H1 (cell line): ENCODE results near the gene URGCP. TPM values are rescaled to one million over a fixed set of nuclear protein-coding genes. Genes with fewer than 3 reads are reported as not detected.

Experiments
- CTCF ChIA-PET: fragments of 300-600 bp; sonication (Branson Sonifier 250); formaldehyde crosslinking; loops from one replicate; lab custom pipeline; 2021; ENCODE audit not compliant: partially characterized antibody; lab: Charles Lee
- POLR2A ChIA-PET: fragments of 300-600 bp; sonication (Branson Sonifier 250); formaldehyde crosslinking; loops from one replicate; lab custom pipeline; 2021; ENCODE audit warnings: inconsistent platforms; ENCODE audit not compliant: partially characterized antibody; lab: Charles Lee
- DNase-seq, 2 experiments: peaks; one replicate each; pipeline versions ENCODE4 v3.0.0 to v3.0.0-alpha.2; 2010 to 2022; ENCODE audit warnings: low spot score in 2 of 2, low read depth in 1 of 2, mixed read lengths in 1 of 2
- FAIRE-seq: peaks from 2 replicates; lab custom pipeline; 2011; peaks lifted over from hg19 to GRCh38; lab: Jason Lieb, UNC
- H2AFZ ChIP-seq: 2 replicates; pipeline ENCODE4 v1.8.1; 2012; ENCODE audit warnings: low read length, inconsistent platforms
- H2AK5ac ChIP-seq: 2 replicates; pipeline ENCODE4 v1.6.1; 2013; ENCODE audit warnings: low read depth, low read length
- H2BK120ac ChIP-seq: replicated peaks from 2 replicates; pipeline ENCODE3; 2013; ENCODE audit warnings: low read depth, low read length, inconsistent platforms
- H2BK12ac ChIP-seq: 2 replicates; pipeline ENCODE4 v1.6.1; 2013; ENCODE audit warnings: low read depth, low read length
- H2BK15ac ChIP-seq: 2 replicates; pipeline ENCODE4 v1.6.1; 2013; ENCODE audit warnings: low read length
- H2BK20ac ChIP-seq: 2 replicates; pipeline ENCODE4 v1.6.1; 2013; ENCODE audit warnings: low read length
- H2BK5ac ChIP-seq: 2 replicates; pipeline ENCODE4 v1.6.1; 2013; ENCODE audit warnings: low read depth, low read length
- H3K14ac ChIP-seq: 2 replicates; pipeline ENCODE4 v1.6.1; 2013; ENCODE audit warnings: inconsistent platforms; ENCODE audit not compliant: insufficient read length
- H3K18ac ChIP-seq: 2 replicates; pipeline ENCODE4 v1.6.1; 2013; ENCODE audit warnings: low read length; ENCODE audit errors: extremely low read depth
- H3K23ac ChIP-seq: 2 replicates; pipeline ENCODE4 v1.6.1; 2013; ENCODE audit warnings: inconsistent platforms; ENCODE audit not compliant: insufficient read length
- H3K23me2 ChIP-seq: 2 replicates; pipeline ENCODE4 v1.6.1; 2013; ENCODE audit warnings: low read depth, low read length
- H3K27ac ChIP-seq: 2 replicates; pipeline ENCODE4 v1.6.1; 2011; ENCODE audit warnings: low read depth, low read length, inconsistent platforms
- H3K27me3 ChIP-seq, 4 experiments: replicated peaks in 1 of 4; 1 replicate in 1 of 4; 2 replicates in 3 of 4; pipeline versions ENCODE4 v1.6.1 to v1.8.1; 2011 to 2013; ENCODE audit warnings: low read length in 3 of 4, mild to moderate bottlenecking in 3 of 4, inconsistent platforms in 2 of 4, mixed read lengths in 2 of 4, moderate library complexity in 1 of 4; ENCODE audit not compliant: control insufficient read depth in 3 of 4, insufficient read depth in 3 of 4; ENCODE audit errors: extremely low read depth in 1 of 4
- H3K36me3 ChIP-seq, 4 experiments: 2 replicates each; pipeline versions ENCODE4 v1.6.1 to v1.8.1; 2011 to 2013; ENCODE audit warnings: mild to moderate bottlenecking in 4 of 4, low read length in 3 of 4, moderate library complexity in 2 of 4, control low read depth in 1 of 4, inconsistent platforms in 1 of 4; ENCODE audit not compliant: insufficient read depth in 4 of 4, control insufficient read depth in 2 of 4
- H3K4ac ChIP-seq: replicated peaks from 2 replicates; pipeline ENCODE3; 2013; ENCODE audit warnings: low read length, low read depth, mixed read lengths, inconsistent platforms; ENCODE audit not compliant: insufficient read length
- H3K4me1 ChIP-seq, 4 experiments: replicated peaks in 1 of 4; 1 replicate in 1 of 4; 2 replicates in 3 of 4; pipeline versions ENCODE4 v1.6.1 to v1.8.1; 2011 to 2013; ENCODE audit warnings: low read length in 3 of 4, inconsistent platforms in 2 of 4, mixed read lengths in 1 of 4; ENCODE audit not compliant: insufficient read depth in 4 of 4, control insufficient read depth in 3 of 4
- H3K4me2 ChIP-seq, 2 experiments: 2 replicates each; pipeline versions ENCODE4 v1.6.1 to v1.8.1; 2011 to 2013; ENCODE audit warnings: low read depth in 2 of 2, low read length in 2 of 2, control low read depth in 1 of 2, inconsistent platforms in 1 of 2, mild to moderate bottlenecking in 1 of 2; ENCODE audit not compliant: insufficient read depth in 1 of 2
- H3K4me3 ChIP-seq, 4 experiments: fragments of 200-600, 300-600 bp in 1 of 4; sonication (generic), shearing (Covaris generic), sonication (Bioruptor Twin) in 1 of 4; 2 replicates each; pipeline versions ENCODE4 v1.5.1 to v1.8.1; 2011 to 2016; ENCODE audit warnings: low read length in 4 of 4, low read depth in 3 of 4, control low read depth in 2 of 4, inconsistent platforms in 2 of 4, mild to moderate bottlenecking in 2 of 4, mixed read lengths in 1 of 4, moderate library complexity in 1 of 4; ENCODE audit not compliant: insufficient read depth in 2 of 4; ENCODE audit errors: extremely low read depth in 1 of 4
- H3K56ac ChIP-seq: replicated peaks from 2 replicates; pipeline ENCODE3; 2013; ENCODE audit warnings: low read depth, mild to moderate bottlenecking, mixed read lengths, low read length, inconsistent platforms; ENCODE audit not compliant: insufficient read length
- H3K79me1 ChIP-seq: 2 replicates; pipeline ENCODE4 v1.6.1; 2013; ENCODE audit warnings: low read depth, low read length, control low read depth
- H3K79me2 ChIP-seq, 2 experiments: 2 replicates each; pipeline versions ENCODE4 v1.6.1 to v1.8.1; 2012 to 2013; ENCODE audit warnings: low read length in 2 of 2, mild to moderate bottlenecking in 2 of 2, inconsistent platforms in 1 of 2; ENCODE audit not compliant: insufficient read depth in 2 of 2, control insufficient read depth in 1 of 2
- H3K9ac ChIP-seq, 4 experiments: replicated peaks in 1 of 4; 1 replicate in 1 of 4; 2 replicates in 3 of 4; pipeline versions ENCODE4 v1.6.1 to v1.8.1; 2011 to 2013; ENCODE audit warnings: low read depth in 3 of 4, low read length in 3 of 4, control low read depth in 2 of 4, mild to moderate bottlenecking in 2 of 4, moderate library complexity in 2 of 4, inconsistent platforms in 1 of 4; ENCODE audit errors: extremely low read depth in 1 of 4
- H3K9me3 ChIP-seq, 2 experiments: 2 replicates each; pipeline versions ENCODE4 v1.6.1 to v1.8.1; 2012 to 2013; ENCODE audit warnings: mild to moderate bottlenecking in 2 of 2, moderate library complexity in 2 of 2, control low read depth in 1 of 2, inconsistent platforms in 1 of 2, low read depth in 1 of 2, low read length in 1 of 2, mixed read lengths in 1 of 2; ENCODE audit not compliant: insufficient read depth in 2 of 2
- H4K20me1 ChIP-seq, 2 experiments: replicated peaks in 1 of 2; 2 replicates each; pipeline versions ENCODE3 to v1.8.1; 2011 to 2013; ENCODE audit warnings: inconsistent platforms in 2 of 2, low read length in 2 of 2, mild to moderate bottlenecking in 1 of 2; ENCODE audit not compliant: insufficient read depth in 2 of 2, control insufficient read depth in 1 of 2
- H4K5ac ChIP-seq: 2 replicates; pipeline ENCODE4 v1.6.1; 2013; ENCODE audit warnings: low read length, low read depth, mixed read lengths, inconsistent platforms; ENCODE audit not compliant: insufficient read length
- H4K8ac ChIP-seq: 2 replicates; pipeline ENCODE4 v1.8.0; 2013; ENCODE audit warnings: mild to moderate bottlenecking, moderate library complexity, low read length, inconsistent platforms; ENCODE audit not compliant: insufficient read depth; ENCODE audit errors: extremely low read depth
- H4K91ac ChIP-seq: replicated peaks from 2 replicates; pipeline ENCODE3; 2013; ENCODE audit warnings: low read length, mixed read lengths, inconsistent platforms; ENCODE audit not compliant: insufficient read length
- ASH2L ChIP-seq: fragments of 200-600, 300-600 bp; sonication (generic); IDR thresholded peaks from one replicate; pipeline ENCODE4 v1.7.1; 2017; ENCODE audit warnings: low read length
- CEBPB ChIP-seq: IDR thresholded peaks from 2 replicates; pipeline ENCODE4 v1.6.1; 2012; ENCODE audit warnings: low read depth, low read length
- WGBS, 2 experiments: shearing (Covaris generic) in 1 of 2; methylation state at CpG; one replicate each; pipeline versions ENCODE4 v1.1.6 to v1.1.7; 2013 to 2015; ENCODE audit warnings: low lambda C conversion rate in 2 of 2, mixed read lengths in 2 of 2, inconsistent platforms in 1 of 2, low coverage in 1 of 2, missing lambda C conversion rate in 1 of 2; ENCODE audit not compliant: insufficient replicate concordance in 2 of 2, insufficient coverage in 1 of 2, insufficient read length in 1 of 2; ENCODE audit errors: extremely low coverage in 1 of 2, missing lambda C conversion rate in 1 of 2; 5-methylcytosine and 5-hydroxymethylcytosine counted together
- polyA plus RNA-seq, 7 experiments: library from polyadenylated mRNA; depleted of rRNA in 3 of 7; stranded (reverse) in 5 of 7; unstranded in 2 of 7; fragments of >200 nt in 5 of 7; fragments of 200-250 nt in 2 of 7; gene quantifications; 1 replicate in 5 of 7; 2 replicates in 1 of 7; 4 replicates in 1 of 7; pipeline versions ENCODE4 v1.2.1 to v1.2.3, GENCODE V29; 2011 to 2013; ENCODE audit warnings: missing spikeins in 2 of 7, mixed read lengths in 2 of 7
- total RNA-seq: library from RNA; stranded (reverse); fragmentation: NEBNext Ultra II Directional; extraction: Animal tissue kit (Norgen Biotek cat#: 25700); gene quantifications from 2 replicates; pipeline ENCODE4 v1.2.1, GENCODE V29; 2021

URGCP gene
- total and polyA plus RNA-seq, 2 of the 8 experiments (the other 6 are each of a cell fraction or from before 2014, with no cell fraction given): 9.0 to 18.7 TPM

DNA sequence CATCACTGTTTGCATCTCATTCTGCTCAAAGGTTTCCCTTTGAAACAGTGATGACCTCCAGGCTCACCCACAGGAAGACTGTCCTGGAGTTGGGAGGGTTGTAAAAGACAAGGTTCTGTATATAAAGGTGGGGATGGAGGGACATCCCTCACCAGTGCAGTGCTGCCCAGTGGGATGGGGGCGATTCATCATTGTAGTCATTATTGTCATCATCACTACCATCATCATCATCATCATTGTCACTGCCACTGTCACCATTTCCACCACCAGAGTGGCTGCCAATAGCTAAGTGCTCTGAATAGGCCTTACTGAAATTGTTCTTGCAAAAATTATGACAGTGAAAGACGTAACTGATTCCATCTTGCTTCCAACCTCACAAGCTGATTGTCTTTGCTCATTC, 61.7 kb downstream of the URGCP start:
- Histone ChIP-seq H4K20me1 (no peaks in the 10 kb centered on the region), H3K4me3 (no peak overlapping the region), H3K79me1 (no peaks in the 10 kb centered on the region), H3K4ac (no peak overlapping the region), H3K14ac (no peak overlapping the region), H3K79me2 (no peaks in the 10 kb centered on the region), H3K9me3 (no peaks in the 10 kb centered on the region), H2BK20ac (no peak overlapping the region), H3K36me3 (no peaks in the 10 kb centered on the region), H2AFZ (no peak overlapping the region), H3K4me1 (peaks cover 0 to 3% (median 0%) of the 10 kb centered on the region in 4 experiments; a peak in 1 of 7 replicates), H3K23me2 (no peaks in the 10 kb centered on the region), H3K9ac (no peak overlapping the region), H2BK15ac (no peak overlapping the region), H2AK5ac (no peak overlapping the region), H4K5ac (no peak overlapping the region), H3K27ac (no peak overlapping the region), H2BK5ac (no peak overlapping the region), H3K56ac (no peak overlapping the region), H2BK120ac (no peak overlapping the region), H2BK12ac (no peak overlapping the region), H3K18ac (no peak overlapping the region), H4K91ac (no peak overlapping the region), H4K8ac (no peak overlapping the region), H3K27me3 (no peaks in the 10 kb centered on the region), H3K4me2 (no peak overlapping the region), H3K23ac (no peak overlapping the region)
- DNase-seq (no peak), FAIRE-seq (no peak)
- ChIA-PET CTCF (interaction anchor here (0.9 to 1.4 kb wide), 4 partner anchors 10 to 95 kb away, joined by 3 to 5 read pairs (median 3); partner anchors contain the start of gene BLVRA), POLR2A (no interaction called here)
- 92% methylated on average over 2 of the region's 2 CpGs; no CpG with 5 or more reads in 1 of the 2 experiments for WGBS, 2 experiments
- TF ChIP-seq ASH2L: no peak
- TF ChIP-seq CEBPB: no peak
